Stimulated activated naive CD8-positive, alpha-beta T cell treated with anti-CD3 and anti-CD28 coated beads, Interleukin-15, Interleukin-2, amounts not matched to agents 100 U/mL and 50 U/mL, for 24 hours (primary cell): ENCODE measurements around the gene EGFR.
"Not testable (repeated sequence)": the region's sequence is repeated elsewhere in the genome, so short reads cannot be mapped to it uniquely, and the experiment has no call there.

Experiments
- ATAC-seq: fragments of 150-1000 bp; cut with Tn5 transposase; one replicate; pipeline ENCODE4 v1.10.0; 2021
- DNase-seq: peaks from one replicate; pipeline ENCODE4 v3.0.0; 2021

Gene EGFR

DNA sequence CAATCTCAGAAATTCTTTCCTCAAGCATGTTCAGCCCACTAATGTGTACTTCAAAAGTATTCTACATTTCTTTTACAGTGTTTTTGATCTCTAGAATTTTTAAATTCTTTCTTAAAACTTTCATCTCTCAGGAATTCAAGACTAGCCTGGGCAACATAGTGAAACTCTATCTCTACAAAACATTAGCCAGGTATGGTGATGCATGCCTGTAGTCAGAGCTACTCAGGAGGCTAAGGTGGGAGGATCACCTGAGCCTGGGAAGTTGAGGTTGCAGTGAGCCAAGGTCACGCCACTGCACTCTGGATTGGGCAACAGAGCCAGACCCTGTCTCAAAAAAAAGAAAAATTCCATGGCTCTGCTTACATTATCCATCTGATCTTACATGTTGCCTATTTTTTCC is 5.0 kb upstream of the EGFR start:
- ATAC-seq (no peak), DNase-seq (no peak)

DNA sequence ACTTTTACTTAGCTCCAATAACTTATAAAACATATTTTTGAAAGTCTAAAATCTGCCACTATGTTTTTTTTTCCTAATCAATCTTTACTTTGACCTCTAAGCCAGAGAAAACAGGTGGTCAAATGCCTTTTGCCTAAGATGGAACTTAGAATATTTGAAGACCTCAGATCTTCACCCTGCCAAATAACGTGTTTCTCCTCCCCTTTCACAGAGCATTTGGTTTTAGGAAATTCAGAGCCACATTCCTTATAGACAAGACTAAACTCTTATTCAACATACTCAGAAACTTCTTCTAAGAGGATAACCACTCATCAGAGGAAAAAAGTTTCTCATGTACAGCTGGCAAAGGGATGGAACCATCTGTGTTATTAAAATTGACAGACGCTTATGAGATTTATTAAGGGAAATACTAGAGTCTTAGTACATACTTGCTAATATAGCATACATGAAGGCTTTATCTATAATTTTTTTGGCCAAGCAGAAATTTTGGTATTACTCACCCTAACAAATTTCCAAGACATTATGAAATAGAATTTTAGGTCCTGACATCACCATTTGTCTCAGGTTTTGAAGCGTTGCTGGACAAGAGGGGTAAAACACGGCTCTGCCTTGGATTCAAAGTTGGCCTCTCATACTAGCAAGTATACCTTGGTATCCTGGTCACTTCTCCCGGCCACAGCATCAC is 2.6 kb upstream of the EGFR start:
- DNase-seq, result no peak
- no peak for ATAC-seq

GRCh38 chr7:55016746-55017090 is 2.1 kb upstream of the EGFR start:
- DNase-seq, result no peak
- ATAC-seq, result no peak

DNA sequence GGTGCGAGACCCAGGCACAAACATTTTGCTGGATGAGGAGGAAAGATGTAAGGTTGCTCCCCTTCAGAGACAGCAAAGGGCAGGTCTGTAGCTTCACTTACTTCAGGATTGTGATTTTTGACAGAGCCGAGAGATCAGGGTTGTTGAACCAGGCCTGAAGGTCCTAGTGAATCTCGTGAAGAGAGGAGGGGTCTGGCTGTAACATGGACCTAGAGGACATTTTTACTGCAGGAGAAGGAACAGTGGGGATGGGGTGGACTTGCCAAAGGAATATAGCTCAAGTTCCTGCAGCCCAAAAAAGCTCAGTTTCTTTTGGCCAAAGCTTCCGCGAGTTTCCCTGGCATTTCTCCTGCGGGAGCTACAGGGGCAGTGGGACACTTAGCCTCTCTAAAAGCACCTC is 976 bp upstream of the EGFR start:
- DNase-seq, result no peak
- no peak for ATAC-seq

GRCh38 chr7:55019191-55019690 is 424 bp downstream of the EGFR start:
- ATAC-seq, result no peak
- no peak for DNase-seq

- ATAC-seq, result no peak
- DNase-seq, result no peak
Measured at GRCh38 chr7:55019691-55020465, 1.1 kb downstream of the EGFR start.

DNA sequence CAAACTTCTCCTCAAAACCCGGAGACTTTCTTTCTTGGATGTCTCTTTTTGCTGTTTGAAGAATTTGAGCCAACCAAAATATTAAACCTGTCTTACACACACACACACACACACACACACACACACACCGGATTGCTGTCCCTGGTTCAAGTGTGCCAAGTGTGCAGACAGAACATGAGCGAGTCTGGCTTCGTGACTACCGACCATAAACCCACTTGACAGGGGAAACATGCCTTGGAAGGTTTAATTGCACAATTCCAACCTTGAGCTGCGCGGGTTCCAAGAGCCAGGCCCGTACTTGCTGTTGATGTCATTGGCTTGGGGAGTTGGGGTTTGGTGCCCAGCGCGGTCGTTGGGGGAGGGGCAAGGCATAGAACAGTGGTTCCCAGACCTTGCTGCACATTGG is 1.7 kb downstream of the EGFR start:
- ATAC-seq (no peak), DNase-seq (no peak)

GRCh38 chr7:55021053-55021452 is 2.2 kb downstream of the EGFR start:
- ATAC-seq, result no peak
- no peak for DNase-seq

- DNase-seq (no peak), ATAC-seq (no peak)
Measured at GRCh38 chr7:55022002-55022985, 3.5 kb downstream of the EGFR start.

DNA sequence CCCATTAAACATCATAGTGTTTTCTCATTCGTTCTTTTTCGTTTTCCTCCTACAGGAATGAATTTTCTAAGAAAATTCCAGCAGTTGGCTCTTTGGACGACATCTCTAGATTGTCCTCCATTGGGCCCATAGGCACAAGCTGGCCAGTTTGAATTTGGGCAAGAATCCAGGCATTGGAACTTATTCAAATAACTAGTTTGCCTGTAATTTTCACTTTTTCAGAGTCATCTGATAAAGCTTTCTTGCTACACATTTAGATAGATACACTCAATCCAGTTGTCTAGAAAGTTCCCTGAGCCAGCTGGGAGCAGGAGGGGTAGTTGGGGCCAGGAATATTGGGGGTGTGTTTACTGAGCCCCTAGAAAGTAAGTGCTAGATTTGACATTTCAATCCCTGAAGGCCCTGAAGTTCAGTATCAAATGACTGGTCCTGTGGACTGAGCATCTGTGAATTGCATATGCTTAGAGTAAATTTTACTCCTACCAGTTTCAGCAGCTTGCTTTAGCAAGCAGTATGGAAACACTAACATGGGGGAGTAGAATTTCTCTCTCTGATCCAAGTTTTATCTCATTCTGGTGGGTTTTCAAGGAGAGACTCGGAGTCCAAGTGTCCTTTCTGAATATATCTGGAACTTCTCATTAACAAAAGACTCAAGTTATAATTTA is 5.2 kb downstream of the EGFR start:
- ATAC-seq, result no peak
- DNase-seq, result no peak

GRCh38 chr7:55024776-55025175 is 6.0 kb downstream of the EGFR start:
- no peak for DNase-seq
- ATAC-seq, result no peak

GRCh38 chr7:55026086-55026790 is 7.4 kb downstream of the EGFR start:
- ATAC-seq, result no peak
- no peak for DNase-seq

DNA sequence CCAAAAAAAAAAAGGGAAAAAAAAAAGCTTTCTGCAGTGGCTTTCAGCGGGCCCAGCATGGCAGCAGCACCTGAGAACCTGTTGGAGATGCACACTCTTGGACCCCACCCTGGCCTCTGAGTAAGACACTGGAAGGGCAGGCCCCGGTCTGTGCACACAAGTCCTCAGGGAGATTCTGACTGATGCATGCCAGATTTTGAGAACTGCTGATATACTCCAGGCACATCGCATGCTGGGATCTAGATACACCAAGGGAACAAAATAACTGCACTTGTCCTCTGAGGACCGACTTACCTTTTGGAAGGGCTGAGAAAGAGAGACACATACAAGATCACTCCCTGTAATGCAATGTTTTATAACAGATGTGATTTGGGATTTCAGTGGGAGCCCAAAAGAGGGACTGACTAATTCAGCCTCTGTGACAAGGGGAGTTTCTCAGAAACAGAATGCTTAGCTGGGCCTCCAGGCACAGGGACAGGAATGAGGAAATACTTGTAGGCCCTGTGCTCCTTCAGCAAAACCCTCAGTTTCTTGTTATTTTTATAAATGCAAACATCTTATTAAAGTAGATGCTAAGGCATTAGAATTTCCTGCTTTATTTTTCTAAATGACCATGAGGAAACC is 8.2 kb downstream of the EGFR start:
- no peak for DNase-seq
- no peak for ATAC-seq

GRCh38 chr7:55028011-55028410 is 9.2 kb downstream of the EGFR start:
- ATAC-seq, result no peak
- no peak for DNase-seq

GRCh38 chr7:55030314-55030713 is 11.5 kb downstream of the EGFR start:
- DNase-seq, result no peak
- no peak for ATAC-seq

DNA sequence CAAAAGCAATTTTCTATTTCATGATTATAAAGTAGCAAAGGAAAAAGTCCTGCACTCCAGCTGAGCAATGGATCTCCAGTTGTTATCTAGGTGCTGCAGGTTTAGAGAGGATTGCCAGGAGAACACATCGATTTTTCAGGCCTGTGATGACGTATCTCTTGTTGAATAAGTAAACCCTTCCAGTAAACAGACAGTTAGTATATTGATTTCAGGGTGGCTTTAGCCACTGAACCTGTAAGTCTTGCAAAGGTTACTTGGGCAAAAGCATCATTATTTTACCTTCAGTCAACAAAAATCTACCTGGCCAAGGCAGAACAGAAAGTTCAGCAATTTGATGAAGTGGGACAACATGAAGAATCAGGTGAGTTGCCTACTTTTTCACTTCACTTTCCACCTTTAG is 12.3 kb downstream of the EGFR start:
- ATAC-seq, result no peak

DNA sequence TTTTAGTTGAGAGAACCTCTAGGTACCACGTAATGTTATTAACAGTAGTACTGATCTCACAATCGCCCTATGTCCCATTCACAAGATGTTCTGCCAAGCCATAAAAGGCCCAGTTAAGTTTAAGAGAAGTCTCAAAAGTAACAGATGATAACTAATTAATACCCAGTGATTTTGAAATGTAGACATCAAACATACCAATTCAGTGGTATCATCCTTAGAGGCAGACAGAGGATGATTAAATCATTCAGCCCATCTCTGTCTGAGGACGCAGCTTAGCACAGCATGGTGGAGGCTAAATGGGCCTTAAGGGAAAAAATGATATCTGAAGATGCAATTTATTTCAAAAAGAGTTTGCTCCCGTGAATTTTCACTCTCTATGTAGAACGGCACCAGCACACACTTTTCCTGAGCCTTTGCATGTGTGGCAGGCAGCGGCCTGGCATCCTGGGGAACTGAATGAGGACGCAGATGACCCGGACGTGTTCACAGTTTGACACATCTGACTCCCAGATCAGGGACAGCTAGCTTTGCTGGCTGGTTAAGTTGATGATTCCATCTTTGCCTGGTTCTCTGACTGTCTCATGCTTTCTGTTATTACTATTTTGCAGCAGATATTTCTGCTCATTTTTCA is 13.4 kb downstream of the EGFR start:
- DNase-seq (no peak), ATAC-seq (no peak)

More for the DNA sequence above, 12.3 kb downstream of the EGFR start:
- no peak for DNase-seq

GRCh38 chr7:55033236-55033846 is 14.5 kb downstream of the EGFR start:
- DNase-seq, result no peak
- ATAC-seq, result no peak

DNA sequence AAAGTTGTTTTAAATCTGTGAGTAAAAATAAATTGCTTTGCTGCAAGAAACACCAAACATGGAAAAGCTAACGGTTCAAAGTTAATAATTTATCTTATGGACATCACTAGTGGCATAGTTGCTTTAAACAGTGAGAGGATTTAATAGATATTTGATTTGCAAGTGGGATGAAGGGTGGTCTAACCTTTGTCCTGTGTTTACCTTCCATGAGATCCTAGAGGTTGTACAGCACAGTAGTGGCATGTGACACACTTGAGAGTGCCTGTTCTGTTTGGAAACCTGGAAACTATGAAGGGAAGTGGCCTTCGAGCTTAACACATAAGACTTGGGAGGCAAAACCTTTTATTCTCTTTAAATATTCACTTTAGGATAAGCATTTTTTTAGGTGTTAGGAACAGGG is 16.0 kb downstream of the EGFR start:
- DNase-seq, result no peak
- no peak for ATAC-seq

DNA sequence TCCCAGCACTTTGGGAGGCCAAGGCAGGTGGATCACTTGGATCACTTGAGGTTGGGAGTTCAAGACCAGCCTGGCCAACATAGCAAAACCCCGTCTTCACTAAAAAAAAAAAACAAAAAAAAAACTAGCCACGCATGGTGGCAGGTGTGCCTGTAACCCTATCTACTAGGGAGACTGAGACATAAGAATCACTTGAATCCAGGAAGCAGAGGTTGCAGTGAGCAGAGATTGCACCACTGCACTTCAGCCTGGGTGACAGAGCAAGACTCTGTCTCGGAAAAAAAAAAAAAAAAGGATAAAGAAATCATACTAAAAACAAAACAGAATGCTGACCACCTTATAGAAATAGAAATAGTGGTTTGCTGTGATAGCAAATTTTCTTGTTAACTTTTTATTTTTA is 16.6 kb downstream of the EGFR start:
- DNase-seq, result not testable (repeated sequence)

More for the DNA sequence above, 16.6 kb downstream of the EGFR start:
- ATAC-seq, result not testable (repeated sequence)
